Prostate gland (tissue), 2 donors: ENCODE results near the gene ADAR. TPM values are rescaled to one million over a fixed set of nuclear protein-coding genes. Genes with fewer than 3 reads are reported as not detected.

Experiments used
- DNase-seq: peaks from one replicate; pipeline ENCODE4 v3.0.0-alpha.2; 2019; ENCODE audit warnings: low spot score
- H3K27ac ChIP-seq, 2 donors: fragments of 200-600 bp; sonication (generic); 2 replicates each; pipeline ENCODE4 v1.5.1; 2017 to 2019
- H3K27me3 ChIP-seq: fragments of 200-600 bp; sonication (generic); replicated peaks from 2 replicates; pipeline ENCODE4 v1.5.1; 2019; ENCODE audit not compliant: insufficient read depth
- H3K36me3 ChIP-seq, 2 donors: fragments of 200-600 bp; sonication (generic); 1 replicate in 1 of 2; 2 replicates in 1 of 2; pipeline versions ENCODE4 v1.5.1 to v1.8.1; 2017 to 2019
- H3K4me1 ChIP-seq: fragments of 200-600 bp; sonication (generic); replicated peaks from 2 replicates; pipeline ENCODE4 v1.5.1; 2019
- H3K4me3 ChIP-seq, 2 donors: fragments of 200-600 bp; sonication (generic); 2 replicates each; pipeline ENCODE4 v1.5.1; 2017 to 2019
- H3K9me3 ChIP-seq: fragments of 200-600 bp; sonication (generic); 2 replicates; pipeline ENCODE4 v1.5.1; 2017
- POLR2A ChIP-seq: fragments of 450-650 bp; IDR thresholded peaks from one replicate; pipeline ENCODE4 v1.6.1; 2016; ENCODE audit warnings: antibody characterized with exemption, mild to moderate bottlenecking
- POLR2AphosphoS5 ChIP-seq: sonication (generic); formaldehyde crosslinking; IDR thresholded peaks from one replicate; pipeline ENCODE4 v1.6.1; 2017; ENCODE audit warnings: antibody characterized with exemption
- WGBS: methylation state at CpG from one replicate; pipeline ENCODE4 v1.1.5; 2018; 5-methylcytosine and 5-hydroxymethylcytosine counted together
- intact Hi-C: fragments of 100-400 bp; cut with DNase I; formaldehyde crosslinking; loops from one replicate; pipeline ENCODE4 v1.14.2; 2022
- total RNA-seq, 2 donors: library from RNA; depleted of rRNA; stranded (reverse); fragments of >200 nt; gene quantifications; one replicate each; pipeline ENCODE4 v1.1.0, GENCODE V29; 2016
- TF ChIP-seq, protein P1 (sequence below), 4 experiments: fragments of 200-600 bp in 2 of 4; fragments of 450-650 bp in 2 of 4; sonication (generic) in 2 of 4; IDR thresholded peaks; 1 replicate in 3 of 4; 2 replicates in 1 of 4; pipeline ENCODE4 v1.5.1; 2016 to 2019; ENCODE audit warnings: antibody characterized with exemption in 4 of 4, mild to moderate bottlenecking in 2 of 4, moderate library complexity in 2 of 4

ADAR gene
- total RNA-seq, 2 donors from 2014 or later: 98.1 to 181 TPM

DNA sequence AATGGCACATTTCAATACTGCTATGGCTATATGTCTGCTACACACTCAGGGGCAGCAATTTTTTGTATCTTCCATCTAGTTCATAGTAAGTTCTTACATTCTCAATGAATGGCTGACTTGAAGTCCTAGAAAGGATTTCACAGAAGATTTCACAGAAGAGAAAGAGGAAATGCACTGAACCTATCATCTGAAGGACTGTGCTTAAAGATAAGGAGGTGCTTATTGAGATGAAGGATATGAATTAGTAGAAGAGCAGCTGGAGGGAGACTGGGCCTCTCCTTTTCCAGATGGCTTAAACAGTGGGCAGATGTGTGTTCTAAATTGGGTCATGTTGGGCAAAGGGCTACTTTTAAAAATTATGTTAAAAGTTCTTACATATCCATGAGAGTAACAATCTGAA is 14.6 kb downstream of the ADAR start:
- DNase-seq: no peak
- Histone ChIP-seq H3K4me1 (no peaks in the 10 kb centered on the region), H3K27me3 (no peaks in the 10 kb centered on the region), H3K9me3 (no peaks in the 10 kb centered on the region), H3K27ac (no peak overlapping the region), H3K4me3 (no peak overlapping the region), H3K36me3 (peaks cover 23 to 46% of the 10 kb centered on the region in 2 donors)
- TF ChIP-seq POLR2A (no peak), POLR2AphosphoS5 (no peak)
- TF ChIP-seq, protein P1, sequence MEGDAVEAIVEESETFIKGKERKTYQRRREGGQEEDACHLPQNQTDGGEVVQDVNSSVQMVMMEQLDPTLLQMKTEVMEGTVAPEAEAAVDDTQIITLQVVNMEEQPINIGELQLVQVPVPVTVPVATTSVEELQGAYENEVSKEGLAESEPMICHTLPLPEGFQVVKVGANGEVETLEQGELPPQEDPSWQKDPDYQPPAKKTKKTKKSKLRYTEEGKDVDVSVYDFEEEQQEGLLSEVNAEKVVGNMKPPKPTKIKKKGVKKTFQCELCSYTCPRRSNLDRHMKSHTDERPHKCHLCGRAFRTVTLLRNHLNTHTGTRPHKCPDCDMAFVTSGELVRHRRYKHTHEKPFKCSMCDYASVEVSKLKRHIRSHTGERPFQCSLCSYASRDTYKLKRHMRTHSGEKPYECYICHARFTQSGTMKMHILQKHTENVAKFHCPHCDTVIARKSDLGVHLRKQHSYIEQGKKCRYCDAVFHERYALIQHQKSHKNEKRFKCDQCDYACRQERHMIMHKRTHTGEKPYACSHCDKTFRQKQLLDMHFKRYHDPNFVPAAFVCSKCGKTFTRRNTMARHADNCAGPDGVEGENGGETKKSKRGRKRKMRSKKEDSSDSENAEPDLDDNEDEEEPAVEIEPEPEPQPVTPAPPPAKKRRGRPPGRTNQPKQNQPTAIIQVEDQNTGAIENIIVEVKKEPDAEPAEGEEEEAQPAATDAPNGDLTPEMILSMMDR (IDR thresholded peaks at IDR 0.05): no peak
- intact Hi-C loops: no loop called here

DNA sequence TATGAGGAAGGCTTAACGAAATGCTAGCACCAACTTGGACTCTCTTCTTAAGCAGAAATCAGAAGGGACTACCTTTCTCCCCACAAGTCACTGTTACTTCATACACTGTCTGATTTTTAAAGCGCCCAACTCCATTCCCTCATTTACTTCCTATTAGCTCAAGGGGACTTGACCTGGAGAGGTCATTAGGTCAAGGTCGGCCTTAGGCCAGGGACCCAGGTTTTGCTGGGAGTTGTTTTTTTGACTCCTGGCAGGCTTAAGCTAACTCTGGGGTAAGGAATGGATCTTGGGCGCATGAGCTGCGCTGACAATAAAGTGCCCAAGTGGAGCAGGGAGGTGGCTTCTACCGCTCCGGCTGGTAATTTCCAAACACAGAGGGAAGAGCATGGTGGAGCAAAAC is 16.8 kb downstream of the ADAR start:
- Histone ChIP-seq H3K27ac (no peak overlapping the region), H3K9me3 (no peaks in the 10 kb centered on the region), H3K27me3 (no peaks in the 10 kb centered on the region), H3K4me3 (no peak overlapping the region), H3K4me1 (no peaks in the 10 kb centered on the region), H3K36me3 (peaks cover 19 to 44% of the 10 kb centered on the region in 2 donors)
- intact Hi-C loops: no loop called here
- 79% methylated on average over 7 of the region's 7 CpGs for WGBS
- TF ChIP-seq POLR2A: no peak
- TF ChIP-seq, protein P1 (IDR thresholded peaks at IDR 0.05): no peak
- no peak for TF ChIP-seq POLR2AphosphoS5
- DNase-seq: no peak

DNA sequence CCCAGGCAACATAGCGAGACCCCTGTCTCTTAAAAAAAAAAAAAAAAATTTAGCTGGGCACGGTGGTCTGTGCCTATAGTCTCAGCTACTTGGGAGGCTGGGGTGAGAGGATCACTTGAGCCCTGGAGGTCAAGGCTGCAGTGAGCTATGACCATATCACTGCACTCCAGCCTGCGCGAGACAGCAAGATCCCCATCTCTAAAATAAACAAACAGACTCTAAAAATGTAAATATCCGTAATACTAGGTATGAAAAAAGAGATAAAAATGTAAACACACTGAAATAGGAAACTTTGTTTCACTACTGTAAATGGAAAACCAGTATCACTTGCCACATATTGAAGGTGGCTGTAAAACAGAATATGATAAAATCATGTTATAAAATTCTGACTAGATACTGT is 17.2 kb downstream of the ADAR start:
- Histone ChIP-seq H3K27me3 (no peaks in the 10 kb centered on the region), H3K27ac (no peak overlapping the region), H3K4me1 (no peaks in the 10 kb centered on the region), H3K9me3 (no peaks in the 10 kb centered on the region), H3K36me3 (peaks cover 19 to 48% of the 10 kb centered on the region in 2 donors), H3K4me3 (no peak overlapping the region)
- 56% methylated on average over 5 of the region's 5 CpGs for WGBS
- no peak for DNase-seq
- intact Hi-C loops: no loop called here
- TF ChIP-seq POLR2AphosphoS5 (no peak), POLR2A (no peak)
- TF ChIP-seq, protein P1 (IDR thresholded peaks at IDR 0.05): no peak

DNA sequence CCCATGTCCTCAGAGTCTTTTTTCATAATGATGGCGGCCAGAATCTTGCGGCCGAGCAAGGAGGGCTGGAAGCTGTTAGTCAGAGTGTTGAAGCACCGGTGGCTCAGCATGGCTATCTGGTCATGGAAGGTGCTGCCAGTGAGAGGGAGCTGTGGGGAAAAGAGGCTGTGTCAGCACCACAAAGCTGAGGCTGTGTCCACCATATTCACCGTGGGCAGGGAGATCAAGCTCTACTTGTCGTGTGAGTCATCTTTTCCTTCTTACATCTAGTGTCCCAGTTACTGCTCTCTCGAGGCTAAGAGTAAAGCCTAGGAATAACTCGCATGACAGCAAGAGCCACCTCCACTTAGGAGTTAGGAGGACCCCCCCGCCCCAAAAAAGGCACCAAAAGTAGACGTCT is 18.2 kb downstream of the ADAR start:
- Histone ChIP-seq H3K4me3 (no peak overlapping the region), H3K27ac (no peak overlapping the region), H3K9me3 (no peaks in the 10 kb centered on the region), H3K27me3 (no peaks in the 10 kb centered on the region), H3K36me3 (peaks cover 19 to 56% of the 10 kb centered on the region in 2 donors), H3K4me1 (no peaks in the 10 kb centered on the region)
- intact Hi-C loops: no loop called here
- 79% methylated on average over 10 of the region's 10 CpGs for WGBS
- no peak for DNase-seq
- TF ChIP-seq, protein P1 (IDR thresholded peaks at IDR 0.05): no peak

DNA sequence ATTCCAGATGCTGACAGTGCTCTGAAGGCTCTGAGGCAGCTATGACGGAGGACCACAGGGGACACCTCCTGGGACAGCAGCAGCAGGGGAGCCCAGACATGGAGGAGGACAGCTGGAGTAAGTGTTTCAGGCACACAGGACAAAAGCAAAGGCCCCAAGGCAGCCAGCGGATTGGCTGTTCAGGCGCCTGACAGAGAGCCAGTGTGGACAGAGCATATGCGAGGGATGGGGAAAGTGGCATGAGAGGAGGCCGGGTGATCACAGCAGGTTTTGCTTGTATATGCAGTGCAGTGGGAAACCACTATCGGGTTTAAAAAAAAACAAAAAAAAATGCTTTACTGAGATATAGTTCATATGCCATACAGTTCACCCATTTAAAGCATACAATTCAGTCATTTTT is 21.3 kb downstream of the ADAR start:
- 87% methylated on average over 6 of the region's 6 CpGs for WGBS

More for the DNA sequence above, 21.3 kb downstream of the ADAR start:
- H3K27me3 ChIP-seq: no peaks in the 10 kb centered on the region
- H3K4me1 ChIP-seq: no peaks in the 10 kb centered on the region
- intact Hi-C loops: no loop called here
- no peaks in the 10 kb centered on the region for H3K9me3 ChIP-seq
- no peak overlapping the region for H3K27ac ChIP-seq
- no peak for DNase-seq
- TF ChIP-seq, protein P1 (IDR thresholded peaks at IDR 0.05): no peak
- TF ChIP-seq POLR2AphosphoS5 (no peak), POLR2A (no peak)
- H3K4me3 ChIP-seq: no peak overlapping the region
- H3K36me3 ChIP-seq: peaks cover 34 to 79% of the 10 kb centered on the region in 2 donors
